ENCODE measurements around the gene TACC2.
"Not testable (repeated sequence)": the region's sequence is repeated elsewhere in the genome, so short reads cannot be mapped to it uniquely, and the experiment has no call there.

The TACC2 gene

DNA sequence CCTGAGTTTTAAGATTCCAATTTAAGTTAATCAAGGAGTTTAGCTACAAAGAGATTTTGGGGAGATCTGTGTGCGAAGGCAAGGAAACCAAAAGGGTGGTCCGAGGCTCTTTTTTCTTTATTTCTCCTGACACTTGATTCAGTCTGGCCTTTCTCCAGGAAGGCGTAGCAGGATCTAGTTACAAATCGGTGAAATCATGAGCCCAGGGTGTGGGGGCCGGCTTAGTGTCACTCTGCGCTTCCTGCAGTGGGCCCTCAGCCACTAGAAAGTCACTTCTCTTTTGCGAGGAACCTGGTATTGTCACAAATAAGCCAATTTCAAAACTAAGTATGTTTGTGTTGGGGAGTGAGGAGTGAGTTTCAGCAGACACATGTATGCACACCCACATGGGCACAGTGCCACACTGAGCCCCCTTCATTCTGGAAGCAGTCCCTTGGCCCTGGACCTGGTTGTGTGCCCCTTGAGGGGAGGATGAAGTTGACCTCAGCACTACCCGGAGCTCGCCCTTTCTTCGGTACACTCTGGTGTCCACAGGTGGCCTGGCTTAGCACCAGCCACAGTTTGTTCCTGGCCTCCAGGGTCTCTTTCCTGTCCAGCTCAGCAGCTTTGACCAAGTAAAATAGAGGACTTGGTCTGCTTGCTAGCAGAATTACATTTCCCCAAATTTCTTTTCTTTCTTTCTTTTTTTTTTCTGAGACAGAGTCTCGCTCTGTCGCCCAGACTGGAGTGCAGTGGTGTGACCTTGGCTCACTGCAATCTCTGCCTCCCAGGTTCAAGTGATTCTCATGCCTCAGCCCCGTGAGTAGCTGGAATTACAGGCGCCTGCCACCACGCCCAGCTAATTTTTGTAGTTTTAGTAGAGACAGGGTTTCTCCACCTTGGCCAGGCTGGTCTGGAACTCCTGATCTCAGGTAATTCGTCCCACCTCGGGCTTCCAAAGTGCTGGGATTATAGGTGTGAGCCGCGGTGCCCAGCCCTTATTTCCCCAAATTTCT lies 198.2 kb downstream of the TACC2 start:
- Mint-ChIP-seq H3K27ac (no peak overlapping the region), H3K27me3 (no peaks in the 10 kb centered on the region), H3K9me3 (ENCODE audit: low read depth) (no peaks in the 10 kb centered on the region), H3K4me1 (ENCODE audit: low read depth) (no peaks in the 10 kb centered on the region), H3K36me3 (no peaks in the 10 kb centered on the region), H3K4me3 (no peak overlapping the region)

DNA sequence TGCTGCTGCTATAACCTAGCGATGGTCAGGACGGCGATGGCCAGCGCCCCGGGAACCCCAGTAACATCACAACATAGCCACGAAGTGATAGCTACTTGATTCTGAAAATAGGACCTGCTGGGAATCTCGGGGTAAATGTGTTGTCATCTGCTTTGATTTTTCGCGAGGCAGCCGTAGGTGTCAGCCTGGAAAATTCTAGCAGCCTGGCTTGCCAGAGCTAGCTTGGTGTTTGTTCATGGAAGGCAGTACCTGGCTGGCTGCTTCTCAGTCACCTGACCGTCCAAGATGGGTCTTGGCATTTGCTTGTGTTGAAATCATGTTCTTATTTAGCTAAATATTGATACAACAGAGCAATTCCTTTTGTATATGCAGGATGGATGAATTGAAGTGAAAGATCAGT lies 199.7 kb downstream of the TACC2 start:
- Mint-ChIP-seq H3K36me3 (no peaks in the 10 kb centered on the region), H3K9me3 (ENCODE audit: low read depth) (no peaks in the 10 kb centered on the region), H3K4me1 (ENCODE audit: low read depth) (no peaks in the 10 kb centered on the region), H3K27me3 (no peaks in the 10 kb centered on the region), H3K4me3 (no peak overlapping the region), H3K27ac (no peak overlapping the region)

DNA sequence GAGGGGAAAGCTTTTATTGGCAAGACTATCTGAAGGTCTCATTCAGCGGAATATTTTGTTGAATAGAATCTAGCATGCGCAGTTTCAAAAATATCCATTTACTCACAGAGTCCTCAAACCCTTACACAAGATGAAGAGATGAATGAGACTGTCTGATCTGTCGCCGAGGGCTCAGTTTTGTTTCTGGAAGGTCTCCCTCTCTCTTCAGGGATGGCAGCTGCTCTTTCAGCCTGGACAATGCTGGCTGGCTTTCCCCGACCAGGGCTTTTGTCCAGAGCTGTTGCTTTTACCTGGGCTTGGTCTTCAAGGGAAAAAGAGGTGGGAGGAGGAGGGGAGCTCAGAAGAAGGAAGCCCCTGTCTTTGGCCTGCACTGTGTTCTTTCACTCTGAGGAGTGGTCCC lies 200.2 kb downstream of the TACC2 start:
- Mint-ChIP-seq H3K9me3 (ENCODE audit: low read depth) (no peaks in the 10 kb centered on the region), H3K4me1 (ENCODE audit: low read depth) (no peaks in the 10 kb centered on the region)

DNA sequence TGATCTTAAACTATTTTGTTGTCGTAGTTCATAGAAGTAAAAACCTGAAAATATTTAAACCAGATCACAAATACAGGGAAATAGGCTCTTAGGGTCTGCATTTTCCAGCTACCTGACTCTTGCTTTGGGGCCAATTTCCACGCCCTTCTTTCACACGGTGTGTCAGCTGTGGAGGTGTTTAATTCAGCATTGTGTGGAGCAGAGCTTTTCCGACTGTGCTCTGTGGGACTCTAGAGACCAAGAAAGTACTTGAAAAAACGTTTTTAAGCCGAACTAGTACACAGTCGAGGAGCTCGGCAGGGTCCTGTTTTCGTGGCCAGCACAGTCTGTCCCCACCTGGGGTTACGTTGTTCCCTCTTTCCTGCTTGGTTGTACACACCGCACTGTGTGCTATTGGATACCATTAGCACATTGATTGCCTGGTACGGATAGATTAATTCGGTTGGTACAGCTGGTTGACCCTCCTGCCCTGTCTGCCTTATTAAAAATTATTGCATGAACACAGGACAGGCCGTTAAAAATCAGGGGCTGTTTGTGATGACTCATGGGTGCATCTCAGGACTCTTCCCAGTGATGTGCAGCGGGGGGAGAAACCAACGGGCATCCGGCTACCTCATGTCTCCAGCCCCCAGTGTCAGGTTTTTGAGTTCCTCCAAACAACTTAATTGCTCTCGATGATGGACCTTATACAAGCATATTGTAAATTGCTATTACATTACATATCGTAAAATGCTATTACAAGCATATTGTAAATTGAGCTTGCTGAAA lies 201.4 kb downstream of the TACC2 start:
- Mint-ChIP-seq H3K36me3 (no peaks in the 10 kb centered on the region), H3K27me3 (no peaks in the 10 kb centered on the region), H3K4me1 (ENCODE audit: low read depth) (no peaks in the 10 kb centered on the region), H3K27ac (no peak overlapping the region), H3K9me3 (ENCODE audit: low read depth) (no peaks in the 10 kb centered on the region), H3K4me3 (no peak overlapping the region)

More for the DNA sequence above, 200.2 kb downstream of the TACC2 start:
- no peaks in the 10 kb centered on the region for H3K27me3 Mint-ChIP-seq
- no peak overlapping the region for H3K4me3 Mint-ChIP-seq
- H3K36me3 Mint-ChIP-seq, result no peaks in the 10 kb centered on the region
- H3K27ac Mint-ChIP-seq, result no peak overlapping the region

DNA sequence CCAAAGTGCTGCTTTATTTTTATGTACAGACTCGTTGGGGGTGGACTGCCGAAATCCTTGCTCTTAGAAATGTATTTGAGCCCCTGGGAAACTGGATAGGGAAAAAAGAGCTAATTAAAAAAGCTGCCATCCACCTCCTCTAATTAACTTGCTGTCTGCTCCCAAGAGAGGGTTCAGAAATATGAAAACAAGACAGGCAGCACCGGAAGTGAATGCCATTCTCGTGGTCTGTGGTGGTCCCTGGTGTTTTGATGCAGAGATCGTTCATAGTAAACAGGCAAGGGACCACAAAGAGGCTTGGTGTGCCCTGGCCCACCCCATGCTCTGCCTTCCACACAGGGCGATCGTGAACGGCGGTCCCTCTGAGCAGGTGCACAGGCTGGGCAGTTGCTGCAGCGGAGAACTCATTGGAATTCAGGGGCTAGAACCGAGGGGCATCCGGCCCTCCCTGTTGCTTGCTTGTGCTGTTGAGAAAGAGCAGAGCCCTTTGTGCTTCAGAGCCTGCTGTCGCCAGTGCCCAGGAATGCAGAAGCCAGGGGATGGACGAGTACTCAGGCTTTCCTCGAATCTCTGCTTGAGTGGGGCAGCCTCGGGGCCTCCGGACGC lies 203.1 kb downstream of the TACC2 start:
- Mint-ChIP-seq H3K9me3 (ENCODE audit: low read depth) (no peaks in the 10 kb centered on the region), H3K36me3 (no peaks in the 10 kb centered on the region), H3K4me3 (no peak overlapping the region), H3K27ac (no peak overlapping the region), H3K27me3 (no peaks in the 10 kb centered on the region), H3K4me1 (ENCODE audit: low read depth) (no peaks in the 10 kb centered on the region)

DNA sequence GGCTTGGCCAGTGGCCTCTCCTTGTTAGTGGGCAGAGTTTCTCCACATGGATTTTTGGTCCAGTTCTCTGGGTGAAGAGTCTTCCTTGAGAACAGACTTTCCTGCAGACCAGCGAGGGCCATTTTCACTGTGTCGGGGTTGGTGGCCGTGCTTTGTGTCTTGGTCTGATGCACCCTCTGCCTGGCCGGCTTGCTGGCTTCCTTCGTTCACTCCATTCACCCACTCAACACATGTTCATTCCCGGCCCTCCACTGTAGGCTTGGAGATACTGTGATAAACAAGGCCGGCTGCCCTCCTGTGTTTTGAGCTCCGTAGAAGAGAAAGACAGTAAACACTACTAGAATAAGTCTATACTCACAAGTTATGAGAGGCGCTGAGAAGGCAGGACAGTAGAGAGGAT lies 205.3 kb downstream of the TACC2 start:
- Mint-ChIP-seq H3K9me3 (ENCODE audit: low read depth) (no peaks in the 10 kb centered on the region), H3K36me3 (no peaks in the 10 kb centered on the region), H3K4me1 (ENCODE audit: low read depth) (no peaks in the 10 kb centered on the region), H3K27me3 (no peaks in the 10 kb centered on the region), H3K4me3 (no peak overlapping the region), H3K27ac (no peak overlapping the region)

DNA sequence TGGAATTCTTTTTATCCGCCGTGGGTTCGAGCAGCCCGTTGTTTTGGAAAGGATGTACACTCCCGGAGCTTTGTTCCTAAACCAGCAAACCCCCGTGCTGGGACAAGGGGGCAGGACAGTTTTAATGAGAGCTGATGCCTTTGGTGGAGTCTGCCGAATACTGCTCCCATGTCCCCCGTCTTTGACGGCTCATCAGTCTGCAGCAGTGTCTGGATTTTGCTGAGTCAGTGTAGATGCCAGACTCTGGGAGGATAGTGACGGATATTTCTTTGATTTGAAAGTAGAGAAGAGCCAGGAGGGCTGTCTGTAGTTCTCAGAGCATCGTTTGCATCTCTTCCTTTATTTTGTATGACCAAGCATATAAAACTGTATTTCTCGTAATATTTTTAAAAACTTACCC lies 207.3 kb downstream of the TACC2 start:
- Mint-ChIP-seq H3K36me3 (no peaks in the 10 kb centered on the region), H3K27ac (no peak overlapping the region)

DNA sequence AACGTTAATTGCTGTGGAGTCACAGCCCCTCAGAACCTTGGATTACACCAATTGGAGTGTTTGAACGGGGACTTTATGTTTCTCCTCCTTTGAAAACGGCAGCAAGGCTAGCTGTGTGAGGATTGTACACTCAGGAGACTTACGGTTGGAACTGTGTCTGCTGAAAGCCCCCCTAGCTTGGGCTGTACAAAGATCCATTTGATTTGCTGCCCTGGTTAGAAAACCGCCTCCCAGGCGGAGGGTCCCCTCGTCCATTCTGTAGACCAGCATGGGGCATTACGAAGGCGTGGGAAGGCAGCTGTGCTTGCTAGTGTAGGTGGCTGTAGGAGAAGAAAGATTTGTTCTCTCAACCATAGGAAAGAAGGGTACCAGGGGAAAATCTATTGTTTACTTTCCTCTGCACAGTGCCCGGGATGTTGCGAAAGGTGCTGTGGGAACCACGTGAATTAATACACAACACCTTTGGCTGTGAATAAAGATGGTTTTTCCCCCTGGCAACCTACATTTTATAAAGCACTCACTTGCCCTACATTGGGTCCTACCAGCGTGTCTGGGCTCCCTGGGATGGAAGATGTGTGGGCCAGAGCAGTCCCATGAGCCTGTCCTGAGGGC lies 208.8 kb downstream of the TACC2 start:
- Mint-ChIP-seq H3K4me3 (no peak overlapping the region), H3K9me3 (ENCODE audit: low read depth) (no peaks in the 10 kb centered on the region), H3K36me3 (no peaks in the 10 kb centered on the region), H3K27ac (no peak overlapping the region), H3K27me3 (no peaks in the 10 kb centered on the region), H3K4me1 (ENCODE audit: low read depth) (no peaks in the 10 kb centered on the region)

More for the DNA sequence above, 207.3 kb downstream of the TACC2 start:
- H3K9me3 Mint-ChIP-seq (ENCODE audit: low read depth), result no peaks in the 10 kb centered on the region
- H3K4me3 Mint-ChIP-seq, result no peak overlapping the region
- no peaks in the 10 kb centered on the region for H3K27me3 Mint-ChIP-seq
- H3K4me1 Mint-ChIP-seq (ENCODE audit: low read depth), result no peaks in the 10 kb centered on the region

DNA sequence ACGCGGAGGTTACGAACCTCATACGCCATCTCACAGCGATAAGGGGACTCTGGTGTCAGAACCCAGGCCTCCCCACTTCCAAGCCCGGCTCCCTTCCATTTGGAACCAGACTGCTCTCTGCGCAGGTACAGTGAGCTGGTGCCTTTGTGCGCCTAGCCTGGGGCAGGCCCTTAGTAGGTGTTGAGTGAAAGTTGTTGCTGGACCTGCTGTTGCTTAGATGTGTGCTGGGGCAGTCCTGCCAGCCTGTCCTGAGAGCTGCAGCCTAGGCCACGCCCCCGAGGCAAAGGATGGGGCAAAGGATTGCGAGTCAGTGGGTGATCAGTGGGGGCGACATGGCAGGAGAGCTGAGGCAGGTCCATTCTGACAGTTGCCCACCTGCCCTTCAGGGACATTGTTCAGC lies 209.7 kb downstream of the TACC2 start:
- H3K27me3 Mint-ChIP-seq, result no peaks in the 10 kb centered on the region
- no peaks in the 10 kb centered on the region for H3K9me3 Mint-ChIP-seq (ENCODE audit: low read depth)
- no peak overlapping the region for H3K4me3 Mint-ChIP-seq
- no peaks in the 10 kb centered on the region for H3K36me3 Mint-ChIP-seq
- H3K4me1 Mint-ChIP-seq (ENCODE audit: low read depth), result no peaks in the 10 kb centered on the region
- H3K27ac Mint-ChIP-seq, result no peak overlapping the region

DNA sequence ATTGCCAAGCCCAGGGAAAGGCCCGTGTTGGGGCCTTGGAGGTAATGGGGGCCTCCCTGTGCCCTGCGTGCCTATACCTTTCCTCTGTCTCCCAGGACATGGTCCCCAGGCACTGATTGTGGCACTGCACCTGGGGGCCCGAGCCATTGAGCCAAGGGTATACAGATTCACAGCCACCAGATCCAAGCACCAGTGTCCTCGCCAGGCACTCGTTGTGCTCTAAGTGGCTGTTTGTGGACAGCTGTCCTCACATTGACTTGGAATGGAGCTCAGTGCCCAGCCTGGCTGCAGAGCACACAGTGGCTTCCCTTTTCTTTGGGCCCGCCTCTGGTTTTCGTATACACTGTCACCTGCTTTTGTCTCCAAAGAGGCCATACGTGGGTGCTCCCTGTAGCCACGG lies 210.1 kb downstream of the TACC2 start:
- Mint-ChIP-seq H3K27me3 (no peaks in the 10 kb centered on the region), H3K27ac (no peak overlapping the region), H3K4me1 (ENCODE audit: low read depth) (no peaks in the 10 kb centered on the region), H3K4me3 (no peak overlapping the region), H3K36me3 (no peaks in the 10 kb centered on the region), H3K9me3 (ENCODE audit: low read depth) (no peaks in the 10 kb centered on the region)

DNA sequence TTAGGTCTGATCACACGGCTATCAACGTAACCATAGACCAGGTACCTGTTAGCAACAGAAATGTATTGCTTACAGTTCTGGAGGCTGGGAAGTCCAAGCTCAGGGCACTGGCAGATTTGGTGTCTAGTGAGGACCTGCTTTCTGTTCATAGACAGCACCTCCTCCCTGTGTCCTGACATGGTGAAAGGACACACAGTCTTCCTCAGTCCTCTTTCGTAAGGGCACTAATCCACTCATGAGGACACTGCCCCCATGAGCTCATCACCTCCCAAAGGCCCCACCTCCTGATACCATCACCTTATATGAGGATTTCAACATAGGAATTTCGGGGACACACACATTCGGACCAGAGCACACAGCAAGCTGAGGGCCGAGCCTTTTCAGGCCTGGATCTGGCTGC lies 210.7 kb downstream of the TACC2 start:
- H3K4me3 Mint-ChIP-seq, result no peak overlapping the region
- no peaks in the 10 kb centered on the region for H3K36me3 Mint-ChIP-seq
- H3K4me1 Mint-ChIP-seq (ENCODE audit: low read depth), result no peaks in the 10 kb centered on the region
- H3K9me3 Mint-ChIP-seq (ENCODE audit: low read depth), result no peaks in the 10 kb centered on the region
- no peak overlapping the region for H3K27ac Mint-ChIP-seq
- H3K27me3 Mint-ChIP-seq, result no peaks in the 10 kb centered on the region

DNA sequence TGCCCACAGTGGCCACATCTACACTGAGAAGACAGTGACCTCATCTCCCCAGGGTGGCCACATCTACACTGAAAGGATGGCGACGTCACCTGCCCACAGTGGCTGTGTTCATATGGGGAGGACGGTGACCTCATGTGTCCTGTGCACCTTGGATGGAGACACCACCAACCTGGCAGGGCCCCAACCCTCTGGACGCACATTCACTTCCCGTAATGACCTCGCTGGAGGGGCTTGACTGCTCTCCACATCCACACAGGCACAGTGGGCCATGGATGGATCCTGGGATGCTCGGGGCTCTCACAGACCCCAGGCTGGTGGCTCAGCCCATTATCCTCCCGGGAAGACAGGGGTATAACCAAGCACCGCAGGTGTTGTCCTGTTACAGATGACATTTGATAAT lies 212.4 kb downstream of the TACC2 start:
- no peaks in the 10 kb centered on the region for H3K4me1 Mint-ChIP-seq (ENCODE audit: low read depth)
- H3K27me3 Mint-ChIP-seq, result no peaks in the 10 kb centered on the region
- H3K9me3 Mint-ChIP-seq (ENCODE audit: low read depth), result no peaks in the 10 kb centered on the region
- H3K27ac Mint-ChIP-seq, result no peak overlapping the region
- no peaks in the 10 kb centered on the region for H3K36me3 Mint-ChIP-seq
- no peak overlapping the region for H3K4me3 Mint-ChIP-seq

DNA sequence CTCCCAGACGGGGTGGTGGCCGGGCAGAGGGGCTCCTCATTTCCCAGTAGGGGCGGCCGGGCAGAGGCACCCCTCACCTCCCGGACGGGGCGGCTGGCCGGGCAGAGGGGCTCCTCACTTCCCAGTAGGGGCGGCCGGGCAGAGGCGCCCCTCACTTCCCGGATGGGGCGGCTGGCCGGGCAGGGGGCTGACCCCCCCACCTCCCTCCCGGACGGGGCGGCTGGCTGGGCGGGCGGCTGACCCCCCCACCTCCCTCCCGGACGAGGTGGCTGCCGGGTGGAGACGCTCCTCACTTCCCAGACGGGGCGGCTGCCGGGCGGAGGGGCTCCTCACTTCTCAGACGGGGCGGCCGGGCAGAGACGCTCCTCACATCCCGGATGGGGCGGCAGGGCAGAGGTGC lies 214.2 kb downstream of the TACC2 start:
- not testable (repeated sequence) for H3K4me3 Mint-ChIP-seq; H3K27ac Mint-ChIP-seq; H3K4me1 Mint-ChIP-seq (ENCODE audit: low read depth); H3K36me3 Mint-ChIP-seq; H3K27me3 Mint-ChIP-seq; H3K9me3 Mint-ChIP-seq (ENCODE audit: low read depth)

DNA sequence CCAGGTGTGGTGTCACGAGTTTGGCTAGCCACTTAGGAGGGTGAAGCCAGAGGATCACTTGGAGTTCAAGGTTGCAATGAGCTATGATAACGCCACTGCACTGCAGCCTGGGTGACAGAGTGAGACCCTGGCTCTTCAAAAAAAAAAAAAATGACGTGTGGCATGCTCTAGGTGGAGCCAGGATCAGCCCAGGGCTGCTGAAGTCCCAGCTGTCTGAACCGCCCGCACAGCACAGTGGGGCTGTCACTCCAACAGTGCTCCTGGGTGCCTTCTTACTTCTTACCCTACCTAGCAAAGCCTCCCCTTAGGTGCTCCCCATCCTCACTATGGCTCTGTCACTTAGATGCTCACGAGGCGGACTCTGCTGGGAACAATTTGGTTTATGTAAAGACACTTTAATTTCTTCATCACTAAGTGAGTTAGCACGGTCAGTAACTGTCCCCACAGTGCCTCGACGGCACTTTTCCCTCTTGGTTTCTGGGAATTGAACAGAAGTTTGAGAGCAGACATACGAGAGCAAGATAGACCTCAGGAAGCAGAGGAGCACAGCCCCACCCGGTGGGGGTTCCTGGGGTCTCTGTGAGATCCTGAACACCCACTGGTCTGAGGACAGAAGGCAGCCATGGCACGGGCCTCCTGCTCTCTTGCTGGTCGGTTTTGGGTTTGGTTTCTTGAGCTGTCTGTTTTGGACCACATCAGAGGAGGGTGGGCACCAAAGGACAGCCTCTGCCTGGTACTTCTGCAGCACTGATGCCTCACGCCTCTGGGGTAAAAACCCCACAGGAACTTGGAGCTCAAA lies 215.9 kb downstream of the TACC2 start:
- no peaks in the 10 kb centered on the region for H3K36me3 Mint-ChIP-seq
- H3K4me1 Mint-ChIP-seq (ENCODE audit: low read depth), result no peaks in the 10 kb centered on the region
- H3K27me3 Mint-ChIP-seq, result peaks cover 3% of the 10 kb centered on the region
- no peak overlapping the region for H3K4me3 Mint-ChIP-seq
- no peak overlapping the region for H3K27ac Mint-ChIP-seq
- H3K9me3 Mint-ChIP-seq (ENCODE audit: low read depth), result no peaks in the 10 kb centered on the region
